ENCODE results near the gene GJC1.

Gene GJC1

DNA sequence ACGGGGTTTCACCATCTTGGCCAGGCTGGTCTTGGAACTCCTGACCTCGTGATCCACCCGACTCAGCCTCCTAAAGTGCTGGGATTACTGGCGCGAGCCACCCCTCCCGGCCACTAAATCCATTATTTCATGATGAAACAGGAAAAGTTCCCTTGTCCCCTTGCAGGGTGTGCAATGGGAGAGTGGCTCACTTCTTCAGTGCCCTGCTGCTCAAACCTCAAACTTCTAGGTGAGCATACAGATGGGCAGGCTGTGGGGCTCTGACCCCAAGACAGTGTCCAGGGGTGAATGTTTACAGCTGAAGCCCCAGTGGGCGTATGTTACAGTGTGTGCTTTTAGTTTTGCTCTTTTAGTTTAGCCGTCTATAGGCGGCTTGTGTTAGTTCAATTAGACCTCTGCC lies 34.7 kb downstream of the GJC1 start:
- H3K4me1 Mint-ChIP-seq, result peaks cover 22% of the 10 kb centered on the region
- H3K27me3 Mint-ChIP-seq (ENCODE audit: low read depth, poor library complexity), result no peaks in the 10 kb centered on the region
- no peaks in the 10 kb centered on the region for H3K9me3 Mint-ChIP-seq
- peak overlapping the region; percentile 94 for H3K27ac Mint-ChIP-seq
- H3K36me3 Mint-ChIP-seq (ENCODE audit: low read depth), result peaks cover 31% of the 10 kb centered on the region
- TF ChIP-seq CTCF (IDR thresholded peaks at IDR 0.05), result no peak
- DNase-seq, result no peak
- no peak overlapping the region for H3K4me3 Mint-ChIP-seq

- H3K9me3 Mint-ChIP-seq, result no peaks in the 10 kb centered on the region
- peaks cover 22% of the 10 kb centered on the region for H3K4me1 Mint-ChIP-seq
- no peak for TF ChIP-seq CTCF (IDR thresholded peaks at IDR 0.05)
- peaks cover 26% of the 10 kb centered on the region for H3K36me3 Mint-ChIP-seq (ENCODE audit: low read depth)
- H3K27me3 Mint-ChIP-seq (ENCODE audit: low read depth, poor library complexity), result no peaks in the 10 kb centered on the region
- H3K27ac Mint-ChIP-seq, result peak overlapping the region; percentile 94
- DNase-seq, result no peak
- no peak overlapping the region for H3K4me3 Mint-ChIP-seq
Measured at GRCh38 chr17:44794851-44795413, 35.2 kb downstream of the GJC1 start.

DNA sequence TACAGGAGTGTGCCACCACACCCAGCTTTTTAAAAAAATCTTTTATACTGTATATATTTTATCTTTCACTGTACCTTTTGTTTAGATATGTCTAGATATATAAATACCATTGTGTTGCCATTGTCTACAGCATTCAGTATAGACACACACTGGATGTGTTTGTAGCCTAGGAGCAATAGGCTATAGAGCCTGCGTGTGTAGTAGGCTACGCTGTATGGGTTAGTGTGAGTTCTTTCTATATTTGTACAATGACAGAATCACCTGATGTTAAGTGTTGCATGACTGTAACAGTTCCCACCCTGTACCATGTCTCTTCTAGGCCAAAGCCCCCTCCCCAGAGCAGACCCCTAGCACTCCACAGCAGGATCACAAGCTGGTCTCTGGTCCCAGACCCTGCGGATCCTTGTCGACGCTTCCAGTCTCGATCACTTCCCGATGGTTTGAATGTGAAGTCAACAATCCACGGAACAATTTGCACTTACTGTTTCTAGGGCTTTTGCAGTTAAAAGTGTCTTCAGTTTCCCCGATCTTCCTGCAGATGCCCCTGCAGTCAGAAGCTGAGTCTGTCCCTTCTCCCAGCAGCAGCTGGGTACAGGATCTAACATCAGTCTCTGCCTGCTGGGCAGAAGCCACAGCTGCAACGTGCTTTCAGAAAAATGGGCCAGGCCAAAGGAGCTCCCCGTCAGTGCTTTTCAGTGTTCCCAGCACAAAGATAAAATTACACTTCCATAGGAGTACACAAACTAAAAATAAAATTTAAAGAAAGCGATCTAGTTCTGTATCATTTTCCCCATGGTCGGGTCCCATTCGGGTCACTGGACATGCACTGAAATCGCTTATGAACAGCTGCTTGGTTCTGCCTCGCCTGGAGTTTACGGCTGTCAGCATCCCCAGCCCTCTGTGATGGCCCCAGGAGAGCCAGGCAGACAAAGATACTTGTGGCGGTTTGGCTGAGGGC lies 35.9 kb downstream of the GJC1 start:
- Mint-ChIP-seq H3K27me3 (ENCODE audit: low read depth, poor library complexity) (no peaks in the 10 kb centered on the region), H3K36me3 (ENCODE audit: low read depth) (peaks cover 18% of the 10 kb centered on the region), H3K4me3 (no peak overlapping the region), H3K9me3 (no peaks in the 10 kb centered on the region), H3K4me1 (peaks cover 22% of the 10 kb centered on the region), H3K27ac (peak overlapping the region; percentile 94)
- no peak for DNase-seq
- TF ChIP-seq CTCF (IDR thresholded peaks at IDR 0.05), result no peak

- DNase-seq, result no peak
- peaks cover 24% of the 10 kb centered on the region for H3K4me1 Mint-ChIP-seq
- no peaks in the 10 kb centered on the region for H3K9me3 Mint-ChIP-seq
- H3K27me3 Mint-ChIP-seq (ENCODE audit: low read depth, poor library complexity), result peaks cover 7% of the 10 kb centered on the region
- TF ChIP-seq CTCF (IDR thresholded peaks at IDR 0.05), result no peak
- no peak overlapping the region for H3K27ac Mint-ChIP-seq
- H3K4me3 Mint-ChIP-seq, result no peak overlapping the region
- H3K36me3 Mint-ChIP-seq (ENCODE audit: low read depth), result peaks cover 6% of the 10 kb centered on the region
Measured at GRCh38 chr17:44792276-44792675, 37.8 kb downstream of the GJC1 start.

DNA sequence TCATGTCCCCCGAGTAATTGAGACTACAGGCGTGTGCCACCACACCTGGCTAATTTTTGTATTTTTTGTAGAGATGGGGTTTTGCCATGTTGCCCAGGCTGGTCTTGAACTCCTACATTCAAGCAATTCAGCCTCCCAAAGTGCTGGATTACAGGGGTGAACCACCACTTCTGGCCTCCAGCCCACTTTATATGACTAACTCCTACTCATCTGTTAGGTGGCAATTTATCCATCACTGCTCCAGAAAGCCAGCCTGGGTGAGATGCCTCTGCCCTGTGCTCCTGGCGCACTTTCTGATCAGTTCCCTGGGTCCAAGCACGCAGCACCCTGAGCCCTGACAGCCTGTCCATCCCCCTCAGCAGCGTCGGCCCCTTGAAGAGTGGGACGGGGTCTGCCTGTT lies 41.9 kb downstream of the GJC1 start:
- H3K4me3 Mint-ChIP-seq, result no peak overlapping the region
- H3K4me1 Mint-ChIP-seq, result peaks cover 7% of the 10 kb centered on the region
- no peak for DNase-seq
- H3K36me3 Mint-ChIP-seq (ENCODE audit: low read depth), result no peaks in the 10 kb centered on the region
- H3K27me3 Mint-ChIP-seq (ENCODE audit: low read depth, poor library complexity), result peaks cover 13% of the 10 kb centered on the region
- H3K9me3 Mint-ChIP-seq, result no peaks in the 10 kb centered on the region
- TF ChIP-seq CTCF (IDR thresholded peaks at IDR 0.05), result no peak
- no peak overlapping the region for H3K27ac Mint-ChIP-seq

All from nephron progenitor cell (in vitro differentiated cells).